C4-2B (cell line): ENCODE data around the gene RIN3.

Source experiments
- H3K27ac ChIP-seq: fragments of 450-650 bp; 2 replicates; pipeline ENCODE4 v1.5.1; 2017
- CTCF ChIP-seq: fragments of 450-650 bp; conservative IDR thresholded peaks from 2 replicates; pipeline ENCODE4 v1.5.1; 2017; ENCODE audit warnings: mild to moderate bottlenecking
- ZFX ChIP-seq: fragments of 450-650 bp; IDR thresholded peaks from 2 replicates; pipeline ENCODE4 v1.6.1; 2017

The RIN3 gene

GRCh38 chr14:92516966-92517506, 3.5 kb downstream of the RIN3 start:
- TF ChIP-seq ZFX (no peak), CTCF (no peak)
- H3K27ac ChIP-seq = no peak overlapping the region

GRCh38 chr14:92517761-92518160, 4.2 kb downstream of the RIN3 start:
- TF ChIP-seq CTCF (no peak), ZFX (no peak)
- no peak overlapping the region for H3K27ac ChIP-seq

- TF ChIP-seq ZFX (no peak), CTCF (no peak)
- H3K27ac ChIP-seq = no peak overlapping the region
These were observed 5.9 kb downstream of the RIN3 start for GRCh38 chr14:92519246-92520101.

- no peak overlapping the region for H3K27ac ChIP-seq
- no peak for TF ChIP-seq ZFX
- TF ChIP-seq CTCF = no peak
These were observed 6.8 kb downstream of the RIN3 start for GRCh38 chr14:92520102-92521057.

- no peak for TF ChIP-seq ZFX
- TF ChIP-seq CTCF = no peak
- H3K27ac ChIP-seq = no peak overlapping the region
These were observed 7.5 kb downstream of the RIN3 start for GRCh38 chr14:92521058-92521415.

GRCh38 chr14:92523752-92524151, 10.2 kb downstream of the RIN3 start:
- no peak for TF ChIP-seq CTCF
- H3K27ac ChIP-seq = no peak overlapping the region
